RWPE2 (cell line): ENCODE measurements around the gene MRPL47.

Experiments
- ATAC-seq: fragments of 200-7000 bp; cut with Tn5 transposase; 3 replicates; pipeline ENCODE4 v1.9.1; 2021; ENCODE audit warnings: low read depth
- DNase-seq: peaks from one replicate; pipeline ENCODE4 v3.0.0-alpha.2; 2020; ENCODE audit warnings: low spot score
- H3K27ac ChIP-seq: fragments of 450-650 bp; 2 replicates; pipeline ENCODE4 v1.5.1; 2017; ENCODE audit warnings: mild to moderate bottlenecking; ENCODE audit not compliant: poor library complexity, severe bottlenecking
- H3K27me3 ChIP-seq: fragments of 250-450 bp; sonication (Bioruptor Pico); 2 replicates; pipeline ENCODE4 v1.5.1; 2021; ENCODE audit warnings: mild to moderate bottlenecking, moderate library complexity; ENCODE audit not compliant: insufficient read depth, poor library complexity, severe bottlenecking
- H3K36me3 ChIP-seq: fragments of 250-450 bp; sonication (Bioruptor Pico); 2 replicates; pipeline ENCODE4 v1.5.1; 2020; ENCODE audit warnings: low read depth, mild to moderate bottlenecking, moderate library complexity
- H3K4me1 ChIP-seq: fragments of 250-450 bp; sonication (Bioruptor Pico); 2 replicates; pipeline ENCODE4 v1.5.1; 2021; ENCODE audit warnings: mild to moderate bottlenecking, moderate library complexity; ENCODE audit not compliant: insufficient read depth, poor library complexity, severe bottlenecking
- H3K4me3 ChIP-seq: fragments of 250-450 bp; sonication (Bioruptor Pico); 2 replicates; pipeline ENCODE4 v1.5.1; 2021; ENCODE audit warnings: mild to moderate bottlenecking, moderate library complexity; ENCODE audit not compliant: severe bottlenecking
- H3K9me3 ChIP-seq: fragments of 250-450 bp; sonication (Bioruptor Pico); 2 replicates; pipeline ENCODE4 v1.5.1; 2021; ENCODE audit warnings: mild to moderate bottlenecking, moderate library complexity; ENCODE audit not compliant: severe bottlenecking
- CTCF ChIP-seq: fragments of 450-650 bp; IDR thresholded peaks from one replicate; pipeline ENCODE4 v1.5.1; 2017; ENCODE audit warnings: mild to moderate bottlenecking, moderate library complexity; ENCODE audit not compliant: poor library complexity, severe bottlenecking

The MRPL47 gene

DNA sequence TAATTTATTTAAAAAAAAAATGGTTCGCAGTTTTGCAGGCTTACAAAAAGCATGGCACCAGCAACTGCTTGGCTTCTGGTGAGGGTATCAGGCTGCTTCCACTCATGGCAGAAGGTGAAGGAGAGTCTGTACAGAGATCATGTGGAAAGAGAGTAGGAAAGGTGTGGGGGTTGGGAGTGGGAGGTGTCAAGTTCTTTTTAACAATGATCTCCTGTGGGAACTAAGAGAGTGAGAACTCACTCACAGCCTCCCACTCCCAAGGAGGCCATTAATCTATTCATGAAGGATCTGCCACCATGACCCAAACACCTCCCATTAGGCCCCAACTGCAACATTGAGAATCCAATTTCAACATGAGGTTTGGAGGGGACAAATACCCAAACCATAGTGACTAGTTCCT is 62.8 kb downstream of the MRPL47 start:
- Histone ChIP-seq H3K4me1 (no peaks in the 10 kb centered on the region), H3K27ac (no peak overlapping the region), H3K9me3 (no peaks in the 10 kb centered on the region), H3K27me3 (no peaks in the 10 kb centered on the region), H3K36me3 (no peaks in the 10 kb centered on the region), H3K4me3 (no peak overlapping the region)
- no peak for TF ChIP-seq CTCF
- ATAC-seq = no peak
- no peak for DNase-seq

- Histone ChIP-seq H3K27ac (no peak overlapping the region), H3K9me3 (no peaks in the 10 kb centered on the region), H3K4me3 (no peak overlapping the region), H3K4me1 (no peaks in the 10 kb centered on the region), H3K36me3 (no peaks in the 10 kb centered on the region), H3K27me3 (no peaks in the 10 kb centered on the region)
- DNase-seq (no peak), ATAC-seq (no peak)
- TF ChIP-seq CTCF = no peak
Observed at GRCh38 chr3:179541094-179541493, 63.3 kb downstream of the MRPL47 start.
